Gastroesophageal sphincter (tissue), 3 donors: ENCODE results near the gene TMEM170B.

Experiments used
- EP300 ChIP-seq: sonication (generic); formaldehyde crosslinking; IDR thresholded peaks from one replicate; pipeline ENCODE4 v1.6.1; 2017; ENCODE audit warnings: antibody characterized with exemption, mild to moderate bottlenecking
- POLR2AphosphoS5 ChIP-seq: sonication (generic); formaldehyde crosslinking; IDR thresholded peaks from one replicate; pipeline ENCODE4 v1.6.1; 2017; ENCODE audit warnings: antibody characterized with exemption
- TF ChIP-seq, protein P1 (sequence below), 4 experiments: fragments of 200-600 bp in 2 of 4; fragments of 450-650 bp in 2 of 4; sonication (generic) in 1 of 4; IDR thresholded peaks; one replicate each; pipeline ENCODE4 v1.5.1; 2017 to 2019; ENCODE audit warnings: antibody characterized with exemption in 4 of 4, mild to moderate bottlenecking in 2 of 4, moderate library complexity in 2 of 4

DNA sequence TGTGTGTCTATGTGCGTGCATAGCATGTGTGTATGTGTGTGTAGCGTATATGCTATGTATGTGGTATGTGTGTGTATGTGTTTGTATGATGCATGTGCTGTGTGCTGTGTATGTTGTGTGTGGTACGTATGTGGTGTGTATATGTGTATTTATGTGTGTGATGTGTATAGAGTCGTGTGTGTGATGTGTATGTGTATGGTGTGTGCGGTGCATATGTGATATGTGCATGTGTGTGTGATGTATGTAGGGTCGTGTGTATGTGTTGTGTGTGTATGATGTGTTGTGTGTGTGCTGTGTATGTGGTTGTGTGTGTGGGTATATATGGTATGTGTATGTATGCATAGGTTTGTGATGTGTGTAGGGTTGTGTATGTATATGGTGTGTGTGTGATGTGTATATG is 46.6 kb upstream of the TMEM170B start:
- TF ChIP-seq POLR2AphosphoS5 (no peak), EP300 (no peak)
- TF ChIP-seq, protein P1, sequence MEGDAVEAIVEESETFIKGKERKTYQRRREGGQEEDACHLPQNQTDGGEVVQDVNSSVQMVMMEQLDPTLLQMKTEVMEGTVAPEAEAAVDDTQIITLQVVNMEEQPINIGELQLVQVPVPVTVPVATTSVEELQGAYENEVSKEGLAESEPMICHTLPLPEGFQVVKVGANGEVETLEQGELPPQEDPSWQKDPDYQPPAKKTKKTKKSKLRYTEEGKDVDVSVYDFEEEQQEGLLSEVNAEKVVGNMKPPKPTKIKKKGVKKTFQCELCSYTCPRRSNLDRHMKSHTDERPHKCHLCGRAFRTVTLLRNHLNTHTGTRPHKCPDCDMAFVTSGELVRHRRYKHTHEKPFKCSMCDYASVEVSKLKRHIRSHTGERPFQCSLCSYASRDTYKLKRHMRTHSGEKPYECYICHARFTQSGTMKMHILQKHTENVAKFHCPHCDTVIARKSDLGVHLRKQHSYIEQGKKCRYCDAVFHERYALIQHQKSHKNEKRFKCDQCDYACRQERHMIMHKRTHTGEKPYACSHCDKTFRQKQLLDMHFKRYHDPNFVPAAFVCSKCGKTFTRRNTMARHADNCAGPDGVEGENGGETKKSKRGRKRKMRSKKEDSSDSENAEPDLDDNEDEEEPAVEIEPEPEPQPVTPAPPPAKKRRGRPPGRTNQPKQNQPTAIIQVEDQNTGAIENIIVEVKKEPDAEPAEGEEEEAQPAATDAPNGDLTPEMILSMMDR (IDR thresholded peaks at IDR 0.05), result no peak
